Stimulated activated CD4-positive, alpha-beta T cell treated with anti-CD3 and anti-CD28 coated beads, TNF-alpha, amount 100 ng/mL, for 48 hours (primary cell): ENCODE measurements around the gene MLH1.

ENCODE experiments used
- DNase-seq, 3 donors: peaks; one replicate each; pipeline ENCODE4 v3.0.0-alpha.2; 2020; ENCODE audit warnings: low read depth in 3 of 3

MLH1 gene

DNA sequence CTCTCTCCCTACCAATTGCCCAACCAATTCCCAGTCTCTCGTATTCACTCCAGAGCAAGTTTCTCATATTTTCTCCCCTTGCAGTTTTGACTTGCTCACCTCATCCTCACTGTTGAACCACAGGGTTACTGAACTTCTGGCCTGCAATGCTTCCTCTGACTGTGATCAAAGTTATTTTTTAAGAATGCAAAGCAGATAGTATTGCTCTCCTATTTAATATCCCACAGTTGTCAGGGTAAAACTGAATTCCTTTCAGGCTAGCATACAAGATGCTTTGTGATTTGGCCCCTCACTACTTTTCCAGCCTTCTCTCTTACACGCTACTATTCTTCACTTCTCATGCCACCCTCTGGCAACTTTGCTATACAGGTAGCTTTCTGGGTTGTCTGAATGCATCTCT is 100.2 kb downstream of the MLH1 start:
- DNase-seq, result no peak

DNA sequence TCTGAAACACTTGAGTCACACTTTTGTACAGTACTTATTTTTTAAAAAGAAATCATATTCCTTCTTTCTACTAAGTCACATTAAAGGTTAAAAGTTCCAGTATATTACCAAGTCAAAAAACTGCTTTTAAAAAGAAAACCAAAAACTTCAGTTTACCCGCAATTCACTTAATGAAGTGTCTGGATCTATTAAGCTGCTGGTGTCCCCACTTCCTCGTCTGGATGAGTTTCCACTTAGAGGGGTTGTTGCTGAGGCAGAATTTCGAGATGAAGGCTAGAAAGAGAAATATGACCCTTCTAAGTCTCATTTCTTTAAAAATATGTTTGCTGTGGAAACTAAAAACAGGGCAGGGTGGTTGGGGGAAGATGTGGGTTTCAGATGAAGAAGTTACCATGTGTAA is 101.3 kb downstream of the MLH1 start:
- DNase-seq, result no peak

DNA sequence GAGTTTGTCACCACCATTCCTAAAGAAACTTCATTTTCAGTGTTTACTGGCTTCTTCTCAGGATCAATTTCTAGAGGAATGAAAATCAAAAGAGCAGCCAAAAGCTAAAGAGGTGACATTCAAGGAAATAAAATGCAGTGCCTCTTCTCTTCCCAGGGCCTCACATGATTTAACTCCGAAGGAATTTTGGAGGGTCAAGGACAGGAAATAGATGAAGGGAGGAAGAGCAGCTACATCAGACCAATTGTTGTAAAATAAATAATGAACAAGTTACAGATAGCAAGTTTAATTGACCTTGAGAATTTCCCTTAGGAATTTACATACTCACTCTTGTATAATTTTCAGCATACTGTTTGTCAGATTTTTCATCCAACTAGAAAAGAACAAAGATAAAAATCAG is 103.0 kb downstream of the MLH1 start:
- DNase-seq, result no peak

DNA sequence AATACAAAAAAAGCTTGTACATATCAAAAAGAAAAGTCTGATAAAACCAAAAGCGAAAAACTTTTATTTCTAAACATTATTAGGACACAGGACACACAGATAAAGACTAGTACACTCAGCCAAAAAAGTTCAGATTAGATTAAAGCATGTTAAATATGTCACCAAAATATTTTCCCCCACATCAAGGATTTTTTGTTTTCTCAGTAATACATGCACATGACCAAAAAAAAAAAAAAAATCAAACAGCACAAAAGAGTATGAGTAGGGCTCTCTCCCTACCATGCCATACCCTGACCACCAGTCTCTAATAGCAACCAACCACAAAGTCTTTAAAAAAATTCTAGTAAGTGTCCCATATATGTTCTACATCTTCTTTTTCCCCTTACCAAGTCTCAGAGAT is 103.7 kb downstream of the MLH1 start:
- no peak for DNase-seq

DNA sequence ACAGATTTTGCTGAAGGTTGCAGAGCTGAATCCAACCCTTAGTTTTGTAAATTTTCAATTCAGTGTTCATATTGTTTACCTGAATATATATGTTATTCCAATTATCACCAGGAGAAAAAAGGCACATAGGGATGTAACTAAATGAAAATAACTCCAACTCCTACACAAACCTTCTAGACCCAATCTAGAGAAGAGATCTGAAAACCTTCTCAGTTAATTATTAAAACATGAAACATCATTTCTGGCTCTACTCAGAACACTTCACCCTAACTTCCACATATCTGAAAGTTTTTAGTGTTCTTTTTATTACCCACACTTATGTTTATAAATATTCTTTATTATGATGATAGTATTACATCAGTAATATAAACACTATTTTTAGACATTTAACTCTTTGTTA is 104.5 kb downstream of the MLH1 start:
- DNase-seq, result no peak

DNA sequence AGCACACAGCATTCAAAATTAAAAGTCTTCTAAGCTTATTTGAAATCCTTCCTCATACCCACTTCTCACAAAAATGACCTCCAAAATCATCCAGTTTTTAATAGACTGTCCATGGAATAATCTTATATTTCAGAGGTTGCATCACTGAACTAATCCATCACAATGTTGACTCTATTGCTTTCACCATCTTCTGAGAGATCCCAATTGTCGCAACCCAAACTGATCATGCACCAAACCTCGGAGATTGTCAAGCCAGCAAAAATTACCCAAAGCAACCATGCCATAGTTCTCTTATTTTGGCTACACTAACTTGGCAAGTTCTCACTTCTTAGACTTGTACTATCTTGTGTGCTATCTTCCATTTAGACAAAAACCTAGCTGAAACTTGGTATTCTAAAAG is 105.6 kb downstream of the MLH1 start:
- DNase-seq, result no peak

DNA sequence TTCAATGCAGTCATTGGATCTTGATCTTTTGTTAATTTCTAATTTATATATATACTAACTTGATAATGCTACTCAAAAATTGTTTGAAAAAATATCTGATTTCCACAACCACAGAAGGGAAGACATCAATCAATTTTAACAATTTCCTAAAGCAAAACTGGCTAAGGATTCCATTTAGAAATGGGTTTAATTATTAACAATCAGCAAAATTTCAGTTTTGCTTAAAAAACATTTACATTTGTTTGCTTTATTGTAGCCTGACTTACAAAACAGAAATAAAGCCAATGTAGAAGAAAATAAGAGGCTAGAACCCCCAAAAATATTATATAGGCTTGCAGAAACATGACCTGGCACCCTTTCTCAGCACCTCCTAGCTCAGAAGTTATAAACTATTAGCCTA is 106.2 kb downstream of the MLH1 start:
- DNase-seq, result no peak

DNA sequence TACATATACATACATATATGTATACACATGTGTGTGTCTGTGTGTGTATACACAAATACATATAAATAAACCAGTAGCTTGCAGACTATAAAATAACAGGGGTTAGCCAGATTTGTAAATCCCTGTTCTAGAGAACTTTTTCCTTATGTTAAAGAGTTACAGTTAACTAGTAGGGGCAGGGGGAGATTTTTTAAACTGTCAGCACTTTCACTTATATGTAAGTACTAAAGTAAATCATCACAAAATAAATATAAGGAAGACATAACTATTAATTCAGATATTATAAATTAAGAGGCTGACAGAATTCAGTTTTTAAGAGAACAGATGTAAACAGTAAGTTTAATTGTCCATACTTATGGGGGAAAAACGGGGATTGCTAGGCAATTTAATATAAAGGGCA is 107.1 kb downstream of the MLH1 start:
- DNase-seq, result no peak
